Mesothelial cell of epicardium (in vitro differentiated cells): ENCODE measurements around the gene RNF31. TPM values are rescaled to one million over a fixed set of nuclear protein-coding genes. Genes with fewer than 3 reads are reported as not detected.

Experiments
- DNase-seq, 2 experiments: peaks; one replicate each; pipeline ENCODE4 v3.0.0; 2021; ENCODE audit warnings: low spot score in 2 of 2; ENCODE audit not compliant: unreplicated experiment in 2 of 2
- H3K27ac Mint-ChIP-seq: 2 replicates; pipeline ENCODE4 v1.8.0; 2021; ENCODE audit warnings: mixed read lengths
- H3K27me3 Mint-ChIP-seq: 2 replicates; pipeline ENCODE4 v1.8.0; 2021; ENCODE audit warnings: low read depth, mixed read lengths
- H3K36me3 Mint-ChIP-seq: 2 replicates; pipeline ENCODE4 v1.8.0; 2021; ENCODE audit warnings: mixed read lengths
- H3K4me1 Mint-ChIP-seq: 2 replicates; pipeline ENCODE4 v1.8.0; 2021; ENCODE audit warnings: mixed read lengths
- H3K4me3 Mint-ChIP-seq: 2 replicates; pipeline ENCODE4 v1.8.0; 2021; ENCODE audit warnings: mild to moderate bottlenecking, moderate library complexity, mixed read lengths
- H3K9me3 Mint-ChIP-seq: 2 replicates; pipeline ENCODE4 v1.8.0; 2021; ENCODE audit warnings: mixed read lengths
- total RNA-seq: library from RNA; stranded (reverse); gene quantifications from 3 replicates; pipeline ENCODE4 v1.2.1, GENCODE V29; 2021
- TF ChIP-seq, protein P1 (sequence below): fragments of 200-600 bp; sonication (generic); IDR thresholded peaks from one replicate; pipeline ENCODE4 v1.5.0; 2021; ENCODE audit warnings: antibody characterized with exemption; ENCODE audit not compliant: unreplicated experiment

RNF31 gene
- total RNA-seq, 1 donor from 2014 or later, result 90.5 TPM

DNA sequence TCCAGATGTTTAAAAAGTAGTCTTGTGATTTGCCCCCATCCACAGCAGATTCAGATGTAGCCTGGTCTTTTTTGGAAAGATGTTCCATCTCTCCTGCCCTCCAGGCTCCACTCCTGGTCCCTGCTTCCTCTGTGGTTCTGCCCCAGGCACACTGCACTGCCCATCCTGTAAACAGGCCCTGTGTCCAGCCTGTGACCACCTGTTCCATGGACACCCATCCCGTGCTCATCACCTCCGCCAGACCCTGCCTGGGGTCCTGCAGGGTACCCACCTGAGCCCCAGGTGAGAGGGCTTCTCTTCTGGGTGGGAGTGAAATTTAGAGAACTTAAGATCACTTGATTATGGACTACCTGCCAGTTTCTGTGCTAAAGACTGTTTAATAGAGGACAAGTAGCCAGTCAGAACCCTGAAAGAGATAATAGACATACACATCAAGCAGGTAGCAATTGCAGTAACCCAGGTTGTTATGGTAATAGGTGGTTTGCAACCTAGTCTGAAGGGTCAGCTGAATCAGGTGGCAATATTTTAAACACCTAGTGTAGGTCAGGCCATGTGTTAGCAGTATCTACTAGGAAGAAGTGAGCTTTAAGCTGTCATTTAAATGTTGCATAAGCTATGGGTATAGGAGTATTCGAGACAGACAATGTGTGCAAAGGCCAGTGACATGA is 2.1 kb downstream of the RNF31 start:
- H3K27ac Mint-ChIP-seq, result no peak overlapping the region
- no peaks in the 10 kb centered on the region for H3K9me3 Mint-ChIP-seq
- peaks cover 27% of the 10 kb centered on the region for H3K4me1 Mint-ChIP-seq
- peaks cover 22% of the 10 kb centered on the region for H3K36me3 Mint-ChIP-seq
- no peak for DNase-seq
- peak overlapping the region; percentile 99 for H3K4me3 Mint-ChIP-seq
- TF ChIP-seq, protein P1, sequence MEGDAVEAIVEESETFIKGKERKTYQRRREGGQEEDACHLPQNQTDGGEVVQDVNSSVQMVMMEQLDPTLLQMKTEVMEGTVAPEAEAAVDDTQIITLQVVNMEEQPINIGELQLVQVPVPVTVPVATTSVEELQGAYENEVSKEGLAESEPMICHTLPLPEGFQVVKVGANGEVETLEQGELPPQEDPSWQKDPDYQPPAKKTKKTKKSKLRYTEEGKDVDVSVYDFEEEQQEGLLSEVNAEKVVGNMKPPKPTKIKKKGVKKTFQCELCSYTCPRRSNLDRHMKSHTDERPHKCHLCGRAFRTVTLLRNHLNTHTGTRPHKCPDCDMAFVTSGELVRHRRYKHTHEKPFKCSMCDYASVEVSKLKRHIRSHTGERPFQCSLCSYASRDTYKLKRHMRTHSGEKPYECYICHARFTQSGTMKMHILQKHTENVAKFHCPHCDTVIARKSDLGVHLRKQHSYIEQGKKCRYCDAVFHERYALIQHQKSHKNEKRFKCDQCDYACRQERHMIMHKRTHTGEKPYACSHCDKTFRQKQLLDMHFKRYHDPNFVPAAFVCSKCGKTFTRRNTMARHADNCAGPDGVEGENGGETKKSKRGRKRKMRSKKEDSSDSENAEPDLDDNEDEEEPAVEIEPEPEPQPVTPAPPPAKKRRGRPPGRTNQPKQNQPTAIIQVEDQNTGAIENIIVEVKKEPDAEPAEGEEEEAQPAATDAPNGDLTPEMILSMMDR, result no peak
- no peaks in the 10 kb centered on the region for H3K27me3 Mint-ChIP-seq

DNA sequence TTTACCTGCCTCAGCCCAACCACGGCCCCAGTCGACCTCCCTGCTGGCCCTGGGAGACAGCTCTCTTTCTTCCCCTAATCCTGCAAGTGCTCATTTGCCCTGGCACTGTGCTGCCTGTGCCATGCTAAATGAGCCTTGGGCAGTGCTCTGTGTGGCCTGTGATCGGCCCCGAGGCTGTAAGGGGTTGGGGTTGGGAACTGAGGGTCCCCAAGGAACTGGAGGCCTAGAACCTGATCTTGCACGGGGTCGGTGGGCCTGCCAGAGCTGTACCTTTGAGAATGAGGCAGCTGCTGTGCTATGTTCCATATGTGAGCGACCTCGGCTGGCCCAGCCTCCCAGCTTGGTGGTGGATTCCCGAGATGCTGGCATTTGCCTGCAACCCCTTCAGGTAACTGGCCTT is 2.8 kb downstream of the RNF31 start:
- Mint-ChIP-seq H3K4me3 (no peak overlapping the region), H3K4me1 (peaks cover 27% of the 10 kb centered on the region), H3K27me3 (no peaks in the 10 kb centered on the region), H3K36me3 (peaks cover 27% of the 10 kb centered on the region), H3K27ac (no peak overlapping the region), H3K9me3 (no peaks in the 10 kb centered on the region)
- no peak for DNase-seq
- TF ChIP-seq, protein P1, result no peak

DNA sequence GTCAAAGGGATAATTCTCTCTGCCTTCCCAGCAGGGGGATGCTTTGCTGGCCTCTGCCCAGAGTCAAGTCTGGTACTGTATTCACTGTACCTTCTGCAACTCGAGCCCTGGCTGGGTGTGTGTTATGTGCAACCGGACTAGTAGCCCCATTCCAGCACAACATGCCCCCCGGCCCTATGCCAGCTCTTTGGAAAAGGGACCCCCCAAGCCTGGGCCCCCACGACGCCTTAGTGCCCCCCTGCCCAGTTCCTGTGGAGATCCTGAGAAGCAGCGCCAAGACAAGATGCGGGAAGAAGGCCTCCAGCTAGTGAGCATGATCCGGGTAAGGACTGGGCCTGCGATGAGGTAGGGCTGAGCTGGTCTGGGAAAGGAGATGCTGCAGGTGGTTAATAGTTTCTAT is 3.3 kb downstream of the RNF31 start:
- Mint-ChIP-seq H3K4me3 (no peak overlapping the region), H3K27ac (no peak overlapping the region), H3K4me1 (peaks cover 22% of the 10 kb centered on the region), H3K27me3 (no peaks in the 10 kb centered on the region), H3K36me3 (peaks cover 28% of the 10 kb centered on the region), H3K9me3 (no peaks in the 10 kb centered on the region)
- TF ChIP-seq, protein P1, result no peak
- no peak for DNase-seq

DNA sequence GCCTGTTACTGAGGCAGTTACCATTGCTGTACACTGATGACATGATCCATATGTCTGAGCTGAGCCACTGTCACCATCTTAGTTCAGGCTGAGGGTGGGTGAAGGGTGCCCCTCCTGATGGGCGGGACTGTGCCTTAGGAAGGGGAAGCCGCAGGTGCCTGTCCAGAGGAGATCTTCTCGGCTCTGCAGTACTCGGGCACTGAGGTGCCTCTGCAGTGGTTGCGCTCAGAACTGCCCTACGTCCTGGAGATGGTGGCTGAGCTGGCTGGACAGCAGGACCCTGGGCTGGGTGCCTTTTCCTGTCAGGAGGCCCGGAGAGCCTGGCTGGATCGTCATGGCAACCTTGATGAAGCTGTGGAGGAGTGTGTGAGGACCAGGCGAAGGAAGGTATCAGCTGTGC is 3.7 kb downstream of the RNF31 start:
- no peak overlapping the region for H3K27ac Mint-ChIP-seq
- H3K27me3 Mint-ChIP-seq, result no peaks in the 10 kb centered on the region
- H3K4me3 Mint-ChIP-seq, result no peak overlapping the region
- no peaks in the 10 kb centered on the region for H3K9me3 Mint-ChIP-seq
- H3K36me3 Mint-ChIP-seq, result peaks cover 33% of the 10 kb centered on the region
- H3K4me1 Mint-ChIP-seq, result peaks cover 18% of the 10 kb centered on the region
- TF ChIP-seq, protein P1, result no peak
- DNase-seq, result no peak

DNA sequence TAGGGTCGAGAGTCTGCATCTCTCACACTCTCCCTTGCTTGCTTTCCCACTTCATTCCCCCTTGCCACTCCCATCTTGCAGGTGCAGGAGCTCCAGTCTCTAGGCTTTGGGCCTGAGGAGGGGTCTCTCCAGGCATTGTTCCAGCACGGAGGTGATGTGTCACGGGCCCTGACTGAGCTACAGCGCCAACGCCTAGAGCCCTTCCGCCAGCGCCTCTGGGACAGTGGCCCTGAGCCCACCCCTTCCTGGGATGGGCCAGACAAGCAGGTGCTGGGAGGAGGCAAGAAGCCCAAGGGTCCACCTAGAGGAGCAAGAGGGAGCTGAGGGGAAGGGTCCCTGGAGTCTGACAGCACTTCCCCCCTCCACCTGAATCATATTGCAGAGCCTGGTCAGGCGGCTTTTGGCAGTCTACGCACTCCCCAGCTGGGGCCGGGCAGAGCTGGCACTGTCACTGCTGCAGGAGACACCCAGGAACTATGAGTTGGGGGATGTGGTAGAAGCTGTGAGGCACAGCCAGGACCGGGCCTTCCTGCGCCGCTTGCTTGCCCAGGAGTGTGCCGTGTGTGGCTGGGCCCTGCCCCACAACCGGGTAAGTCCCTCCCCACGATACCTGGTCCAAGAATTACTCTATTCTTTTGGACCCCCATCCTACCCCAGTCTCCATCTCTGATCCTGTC is 4.2 kb downstream of the RNF31 start:
- H3K36me3 Mint-ChIP-seq, result peaks cover 33% of the 10 kb centered on the region
- no peak overlapping the region for H3K27ac Mint-ChIP-seq
- peaks cover 14% of the 10 kb centered on the region for H3K4me1 Mint-ChIP-seq
- H3K9me3 Mint-ChIP-seq, result no peaks in the 10 kb centered on the region
- TF ChIP-seq, protein P1, result no peak
- no peaks in the 10 kb centered on the region for H3K27me3 Mint-ChIP-seq
- no peak for DNase-seq
- no peak overlapping the region for H3K4me3 Mint-ChIP-seq
